OCI-LY1 (cell line): Measurements from ENCODE around the gene SLC6A3.

Experiments used
- EZH2 ChIP-seq: fragments of 200-600 bp; sonication (generic), shearing (Covaris generic); IDR thresholded peaks from 2 replicates; pipeline ENCODE4 v1.8.0; 2017; ENCODE audit warnings: borderline replicate concordance, mixed run types, mild to moderate bottlenecking, antibody characterized with exemption, low read length, moderate library complexity, mixed read lengths
- TF ChIP-seq, protein P1 (sequence below): fragments of 200-600 bp; sonication (generic), shearing (Covaris generic); IDR thresholded peaks from 2 replicates; pipeline ENCODE4 v1.5.1; 2017; ENCODE audit warnings: mild to moderate bottlenecking, antibody characterized with exemption, low read length, moderate library complexity, mixed read lengths

DNA sequence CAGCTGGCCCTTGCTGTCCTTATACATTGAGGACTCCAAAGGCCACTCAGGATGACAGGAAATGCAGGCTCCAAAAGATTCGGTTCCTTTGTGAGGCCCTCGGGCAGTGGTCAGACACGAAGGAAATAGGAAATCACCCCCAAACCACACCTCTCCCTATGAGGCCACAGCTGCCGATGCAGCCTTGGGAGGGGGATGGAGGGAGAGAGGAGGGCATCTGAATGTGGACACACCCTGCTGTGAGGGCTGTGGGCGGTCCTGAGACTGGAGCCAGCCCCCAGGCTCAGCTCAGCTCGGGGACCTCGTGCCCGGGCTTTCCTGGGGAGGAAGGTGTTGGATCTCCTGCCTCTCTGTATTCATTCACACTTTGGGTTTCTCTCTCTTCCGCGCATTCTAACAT, 97.7 kb downstream of the SLC6A3 start:
- TF ChIP-seq, protein P1, sequence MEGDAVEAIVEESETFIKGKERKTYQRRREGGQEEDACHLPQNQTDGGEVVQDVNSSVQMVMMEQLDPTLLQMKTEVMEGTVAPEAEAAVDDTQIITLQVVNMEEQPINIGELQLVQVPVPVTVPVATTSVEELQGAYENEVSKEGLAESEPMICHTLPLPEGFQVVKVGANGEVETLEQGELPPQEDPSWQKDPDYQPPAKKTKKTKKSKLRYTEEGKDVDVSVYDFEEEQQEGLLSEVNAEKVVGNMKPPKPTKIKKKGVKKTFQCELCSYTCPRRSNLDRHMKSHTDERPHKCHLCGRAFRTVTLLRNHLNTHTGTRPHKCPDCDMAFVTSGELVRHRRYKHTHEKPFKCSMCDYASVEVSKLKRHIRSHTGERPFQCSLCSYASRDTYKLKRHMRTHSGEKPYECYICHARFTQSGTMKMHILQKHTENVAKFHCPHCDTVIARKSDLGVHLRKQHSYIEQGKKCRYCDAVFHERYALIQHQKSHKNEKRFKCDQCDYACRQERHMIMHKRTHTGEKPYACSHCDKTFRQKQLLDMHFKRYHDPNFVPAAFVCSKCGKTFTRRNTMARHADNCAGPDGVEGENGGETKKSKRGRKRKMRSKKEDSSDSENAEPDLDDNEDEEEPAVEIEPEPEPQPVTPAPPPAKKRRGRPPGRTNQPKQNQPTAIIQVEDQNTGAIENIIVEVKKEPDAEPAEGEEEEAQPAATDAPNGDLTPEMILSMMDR = no peak
- no peak for TF ChIP-seq EZH2
